Activated naive CD4-positive, alpha-beta T cell treated with Interleukin-2 at 50 U/mL for 16 hours (primary cell): Measurements from ENCODE around the gene EVA1C.
"Not testable (repeated sequence)": the region's sequence is repeated elsewhere in the genome, so short reads cannot be mapped to it uniquely, and the experiment has no call there.

Experiments
- DNase-seq: peaks from one replicate; pipeline ENCODE4 v3.0.0-alpha.2; 2020

EVA1C gene

DNA sequence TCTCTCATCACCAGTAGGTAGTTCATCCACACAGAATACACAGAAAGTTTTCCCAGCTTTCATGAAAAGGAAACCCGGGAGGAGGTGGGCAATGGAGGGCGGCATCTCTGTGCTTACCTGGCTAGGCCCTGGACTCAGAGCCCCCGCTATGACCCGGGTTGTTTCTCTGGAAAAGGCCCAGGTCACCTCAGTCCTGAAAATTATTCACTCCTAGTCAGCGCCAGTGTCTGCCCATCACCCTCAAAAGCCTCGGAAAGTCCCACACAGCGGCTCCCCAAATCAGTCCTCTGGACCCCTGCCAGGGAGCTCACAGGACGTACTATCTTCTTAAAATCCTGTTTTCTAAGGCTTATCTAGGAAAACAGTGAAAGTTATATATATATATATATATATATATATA lies 121.6 kb downstream of the EVA1C start:
- DNase-seq: no peak

DNA sequence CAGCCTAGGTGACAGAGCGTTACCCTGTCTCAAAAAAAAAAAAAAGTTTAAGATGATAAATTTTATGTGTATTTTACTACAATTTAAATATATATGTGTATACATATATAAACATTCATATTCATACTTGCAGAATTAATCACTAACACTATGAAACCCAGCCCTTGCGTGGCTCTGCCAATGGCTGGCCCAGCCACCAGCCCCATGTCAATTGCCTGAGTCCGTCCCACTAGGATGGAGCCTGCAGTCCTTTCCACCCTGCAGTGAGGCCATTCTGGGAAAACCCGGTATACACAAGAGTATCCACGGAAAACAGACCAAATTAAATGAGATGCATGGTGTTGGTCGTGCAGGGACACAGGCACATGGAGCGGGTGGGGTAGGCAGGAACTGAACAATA lies 123.1 kb downstream of the EVA1C start:
- no peak for DNase-seq

DNA sequence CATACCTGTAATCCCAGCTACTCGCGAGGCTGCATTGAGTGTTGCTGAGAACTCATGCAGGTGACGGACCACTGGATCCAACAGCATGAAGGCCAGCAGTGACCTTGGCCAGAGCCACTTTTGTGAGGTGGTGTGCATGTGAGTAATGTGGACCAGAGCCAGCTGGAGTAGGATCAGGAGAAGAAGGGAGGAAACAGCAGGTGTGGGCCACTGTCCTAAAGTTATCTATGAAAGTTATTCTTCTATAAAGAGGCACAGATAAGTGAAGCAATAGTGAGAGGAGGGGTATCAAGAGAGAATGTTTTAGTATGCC lies 125.0 kb downstream of the EVA1C start:
- DNase-seq: no peak

DNA sequence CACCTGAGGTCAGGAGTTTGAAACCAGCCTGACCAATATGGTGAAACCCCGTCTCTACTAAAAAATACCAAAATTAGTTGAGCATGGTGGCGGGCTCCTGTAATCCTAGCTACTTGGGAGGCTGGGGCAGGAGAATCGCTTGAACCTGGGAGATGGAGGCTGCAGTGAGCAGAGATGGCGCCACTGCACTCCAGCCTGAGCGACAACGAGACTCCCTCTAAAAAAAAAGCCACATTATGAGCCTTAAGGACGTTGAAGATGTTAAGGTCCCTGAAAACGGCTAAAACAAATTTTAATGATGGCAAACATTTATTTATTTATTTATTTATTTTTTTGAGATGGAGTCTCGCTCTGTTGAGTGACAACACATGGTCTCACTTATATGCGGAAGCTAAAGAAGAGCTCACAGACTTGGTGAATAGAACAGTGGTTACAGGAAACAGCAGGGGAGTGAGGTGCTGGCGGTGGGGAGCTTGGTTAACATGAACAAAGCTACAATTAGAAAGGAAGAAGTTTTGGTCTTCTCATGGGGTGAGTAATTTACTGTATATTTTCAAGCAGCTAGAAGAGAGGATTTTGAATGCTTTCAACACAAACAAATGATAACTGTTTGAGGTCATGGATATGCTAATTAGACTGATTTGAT lies 125.8 kb downstream of the EVA1C start:
- DNase-seq: peak; percentile 8

DNA sequence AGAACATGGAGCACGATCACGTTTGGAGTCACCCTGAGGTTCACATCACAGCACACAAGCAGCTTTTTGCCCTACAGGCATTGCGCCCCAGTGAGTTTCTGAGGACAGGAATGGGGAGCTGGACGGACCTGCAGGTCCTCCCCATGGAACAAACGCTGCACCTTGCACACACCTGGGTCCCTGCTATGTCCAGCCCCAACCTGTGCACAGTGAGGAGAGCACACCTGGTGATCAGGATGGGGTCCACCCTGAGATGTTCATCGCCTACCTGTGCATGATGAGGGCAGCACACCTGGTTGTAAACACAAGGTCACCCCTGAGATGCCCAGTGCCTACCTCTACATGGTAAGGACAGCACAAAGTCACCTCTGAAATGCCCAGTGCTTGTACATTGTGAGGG lies 126.9 kb downstream of the EVA1C start:
- no peak for DNase-seq

DNA sequence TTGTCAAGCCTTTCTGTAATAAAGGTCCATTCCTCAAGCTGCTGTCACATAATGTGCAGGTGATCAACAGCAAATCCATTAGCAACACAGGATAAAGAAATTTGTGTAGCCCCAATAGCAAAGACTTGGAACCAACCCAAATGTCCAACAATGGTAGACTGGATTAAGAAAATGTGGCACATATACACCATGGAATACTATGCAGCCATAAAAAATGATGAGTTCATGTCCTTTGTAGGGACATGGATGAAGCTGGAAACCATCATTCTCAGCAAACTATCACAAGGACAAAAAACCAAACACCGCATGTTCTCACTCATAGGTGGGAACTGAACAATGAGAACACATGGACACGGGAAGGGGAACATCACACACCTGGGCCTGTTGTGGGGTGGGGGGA lies 130.6 kb downstream of the EVA1C start:
- not testable (repeated sequence) for DNase-seq

DNA sequence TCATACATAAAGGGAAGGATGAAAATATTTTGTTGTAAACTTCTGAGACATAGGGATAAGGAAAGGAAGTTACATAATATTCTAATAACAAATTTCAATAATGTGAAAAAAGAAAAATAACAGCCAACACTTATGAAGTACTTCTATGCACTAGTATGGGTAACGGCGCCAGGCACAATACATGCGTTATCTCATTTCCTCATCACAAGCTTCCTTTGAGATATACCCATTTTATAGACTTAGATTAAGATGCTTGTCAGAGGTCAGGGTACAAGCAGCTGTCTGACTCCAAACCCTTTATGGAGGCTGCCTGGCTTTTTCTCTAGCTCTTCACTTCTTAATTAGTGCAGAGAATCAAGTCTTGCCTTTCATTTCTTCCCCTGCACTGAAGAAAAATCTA lies 131.5 kb downstream of the EVA1C start:
- DNase-seq: no peak

DNA sequence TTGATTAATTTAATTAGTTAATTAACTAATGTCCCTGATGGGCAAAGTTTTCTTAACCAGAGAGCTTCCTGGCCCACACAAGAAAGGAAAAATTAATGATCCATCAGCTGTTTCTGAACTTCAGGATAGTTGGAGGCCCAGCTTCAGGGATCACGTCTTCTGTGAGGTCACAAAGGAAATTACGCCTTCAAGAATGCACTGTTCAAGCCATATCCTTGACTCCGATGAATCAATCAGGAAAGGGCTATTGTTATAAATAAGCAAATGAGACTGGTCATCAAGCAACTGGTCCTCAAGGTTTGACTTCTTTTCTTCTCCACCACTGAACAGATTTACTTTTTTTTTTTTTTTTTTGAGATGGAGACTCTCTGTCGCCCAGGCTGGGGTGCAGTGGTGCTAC lies 132.2 kb downstream of the EVA1C start:
- no peak for DNase-seq

DNA sequence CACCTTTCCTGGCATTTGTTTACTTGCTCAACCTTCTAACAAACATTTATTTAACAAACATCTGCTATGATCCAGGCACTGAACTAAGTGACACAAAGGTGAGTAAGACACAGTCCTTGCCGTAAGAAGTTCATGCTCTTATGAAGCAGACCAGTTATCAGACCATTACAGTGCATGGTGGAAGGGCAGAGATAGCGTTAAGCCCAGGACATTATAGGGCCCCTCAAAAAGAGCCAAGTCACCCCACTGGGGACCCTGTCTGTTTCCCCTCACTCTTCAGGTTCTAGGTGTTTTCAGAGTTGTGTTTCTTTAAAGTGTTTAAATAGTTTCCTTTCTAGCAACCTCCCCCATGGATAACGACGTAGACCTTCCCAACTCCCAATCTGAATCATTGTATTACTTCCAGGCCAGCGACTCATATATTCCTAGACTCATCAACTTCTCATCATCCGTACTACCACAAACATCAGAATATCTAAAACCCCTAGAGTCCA lies 133.5 kb downstream of the EVA1C start:
- no peak for DNase-seq

DNA sequence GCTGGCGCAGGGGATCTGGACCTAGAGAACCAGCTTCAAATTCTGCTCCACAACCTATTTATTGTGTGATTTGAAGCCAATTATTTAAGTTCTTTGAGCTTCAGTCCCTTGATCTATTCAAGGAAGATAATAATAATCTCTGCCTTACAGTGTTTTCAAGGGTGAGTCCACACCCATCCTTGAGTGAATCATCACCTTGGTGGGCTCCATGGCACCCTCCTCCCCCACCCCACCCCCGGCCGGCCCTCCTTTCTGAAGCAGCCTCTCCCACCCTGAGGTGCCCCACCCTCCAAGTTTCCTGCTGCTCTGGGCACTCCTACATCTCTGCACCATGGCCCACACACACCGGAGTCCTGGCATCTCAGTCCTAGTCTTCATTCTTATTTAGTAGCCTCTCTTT lies 134.5 kb downstream of the EVA1C start:
- no peak for DNase-seq

DNA sequence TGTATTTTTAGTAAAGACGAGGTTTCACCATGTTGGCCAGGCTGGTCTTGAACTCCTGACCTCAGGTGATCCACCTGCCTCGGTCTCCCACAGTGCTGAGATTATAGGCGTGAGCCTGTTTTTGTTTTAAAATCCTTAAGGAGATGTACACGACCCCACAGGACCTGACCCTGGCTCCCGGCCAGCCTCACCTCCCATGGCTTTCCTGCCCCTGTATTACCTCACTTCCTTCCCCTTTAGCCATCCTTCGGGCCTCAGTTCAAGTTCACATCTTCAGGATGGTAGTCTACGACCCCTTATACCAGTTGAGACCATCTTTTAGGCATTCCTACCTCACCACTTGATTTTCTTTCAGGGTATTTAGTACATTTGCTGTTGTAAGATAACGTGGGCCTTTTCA lies 136.5 kb downstream of the EVA1C start:
- no peak for DNase-seq

DNA sequence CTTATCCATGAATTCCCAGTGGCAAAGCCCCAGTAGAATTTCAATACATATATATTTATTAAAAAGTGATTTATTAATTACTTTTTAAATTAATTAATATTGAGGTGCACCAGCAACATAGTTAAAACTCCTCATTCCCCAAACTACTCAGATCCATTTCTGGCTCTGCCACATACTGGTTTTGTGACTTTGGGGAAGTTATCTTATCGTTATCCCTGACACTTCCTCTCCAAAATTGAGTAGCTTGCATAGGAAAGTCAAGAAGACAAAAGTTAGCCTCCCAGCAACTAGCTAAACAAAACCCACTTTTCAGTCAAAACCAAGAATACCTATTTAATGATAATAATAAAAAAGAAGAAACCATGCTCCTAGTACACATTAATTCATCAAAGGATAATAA lies 136.9 kb downstream of the EVA1C start:
- DNase-seq: no peak

DNA sequence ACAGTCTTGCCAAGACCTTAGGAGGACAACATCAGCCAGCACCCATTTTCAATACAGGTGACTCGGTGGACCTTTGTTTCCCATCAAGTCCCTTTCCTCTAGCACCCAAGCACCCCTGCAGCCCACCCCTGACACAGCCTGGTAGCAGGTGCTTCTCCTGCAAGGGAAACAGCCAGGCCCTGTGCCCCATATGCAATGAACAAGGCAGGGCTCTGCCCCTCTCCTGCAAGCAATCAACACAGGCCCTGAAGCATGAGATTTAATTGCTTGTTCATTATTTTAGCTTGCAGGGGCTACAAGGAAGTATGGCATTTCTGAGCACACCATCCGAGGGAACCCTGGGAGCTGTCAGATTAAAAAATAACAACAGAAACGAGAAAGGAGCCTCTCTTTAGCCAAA lies 137.4 kb downstream of the EVA1C start:
- no peak for DNase-seq

DNA sequence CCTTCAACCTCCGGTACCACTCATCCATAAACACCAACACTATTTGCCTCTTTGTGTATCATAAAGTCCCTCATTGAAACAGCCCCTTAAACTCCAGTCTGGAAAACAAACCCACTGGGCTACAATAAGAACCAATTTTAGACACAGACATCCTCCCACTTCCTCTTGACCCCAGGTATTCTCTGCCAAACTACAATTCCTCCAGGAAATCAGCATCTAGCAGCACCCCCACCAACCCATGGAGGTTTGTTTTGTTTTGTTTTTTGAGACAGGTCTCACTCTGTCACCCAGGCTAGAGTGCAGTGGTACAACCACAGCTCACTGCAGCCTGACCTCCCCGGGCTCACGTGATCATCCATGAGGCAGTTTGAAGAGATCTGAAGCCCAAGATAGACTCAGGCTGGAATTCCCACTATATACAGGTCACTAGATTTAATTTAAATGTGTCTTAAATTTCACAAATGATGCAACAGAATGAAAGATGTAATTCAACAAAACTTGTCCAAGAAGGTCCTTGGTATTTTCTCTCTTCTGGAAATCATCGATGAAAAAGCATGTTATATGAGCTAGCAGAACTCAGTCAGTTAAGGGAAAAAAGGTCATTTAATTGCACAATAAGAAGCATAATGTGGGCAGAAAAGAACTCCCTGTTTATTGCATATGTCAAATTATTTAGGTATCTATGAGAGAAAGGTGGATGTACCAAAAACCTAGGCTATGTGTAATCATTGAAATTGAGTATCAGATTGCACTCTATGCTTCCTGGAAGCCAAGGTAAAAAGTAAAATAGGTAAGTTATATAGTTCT lies 142.5 kb downstream of the EVA1C start:
- DNase-seq: no peak

DNA sequence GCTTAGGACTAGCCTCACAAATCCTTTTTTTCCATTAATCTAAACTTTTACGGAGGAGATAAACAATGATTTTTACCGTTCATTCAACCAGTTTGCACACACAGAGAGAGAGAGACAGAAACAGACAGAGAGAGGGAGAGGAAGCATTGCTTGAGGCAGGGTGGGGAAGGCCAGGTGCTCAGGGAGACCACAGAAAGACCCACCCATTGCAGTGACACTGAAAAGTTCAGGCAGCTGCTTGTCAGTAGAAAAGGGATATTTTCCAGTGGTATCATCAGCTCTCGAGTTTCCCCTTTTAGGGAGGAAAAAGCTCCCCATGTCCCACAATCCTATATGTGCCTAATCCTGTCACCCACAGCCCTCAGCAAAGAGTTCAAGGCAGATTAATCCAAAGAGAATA lies 145.6 kb downstream of the EVA1C start:
- no peak for DNase-seq

DNA sequence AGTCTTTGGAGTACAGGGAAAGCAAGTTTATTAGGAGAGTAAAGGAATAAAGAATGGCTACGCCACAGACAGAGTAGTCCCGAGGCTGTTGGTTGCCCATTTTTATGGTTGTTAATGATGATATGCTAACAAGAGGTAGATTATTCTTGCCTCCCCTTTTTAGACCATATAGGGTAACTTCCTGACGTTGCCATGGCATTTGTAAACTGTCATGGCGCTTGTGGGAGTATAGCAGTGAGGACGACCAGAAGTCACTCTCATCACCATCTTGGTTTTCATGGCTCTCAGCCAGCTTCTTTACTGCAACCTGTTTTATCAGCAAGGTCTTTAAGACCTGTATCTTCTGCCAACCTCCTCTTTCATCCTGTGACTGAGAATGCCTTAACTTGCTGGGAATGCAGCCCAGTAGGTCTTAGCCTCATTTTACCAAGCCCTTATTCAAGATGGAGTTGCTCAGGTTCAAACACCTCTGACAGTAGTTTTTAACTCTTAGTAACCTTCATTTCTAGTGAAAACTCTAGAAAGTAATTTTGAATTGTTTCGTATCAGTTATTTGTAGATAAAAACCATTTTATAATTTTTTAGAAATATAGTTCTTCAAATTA lies 146.6 kb downstream of the EVA1C start:
- DNase-seq: no peak

DNA sequence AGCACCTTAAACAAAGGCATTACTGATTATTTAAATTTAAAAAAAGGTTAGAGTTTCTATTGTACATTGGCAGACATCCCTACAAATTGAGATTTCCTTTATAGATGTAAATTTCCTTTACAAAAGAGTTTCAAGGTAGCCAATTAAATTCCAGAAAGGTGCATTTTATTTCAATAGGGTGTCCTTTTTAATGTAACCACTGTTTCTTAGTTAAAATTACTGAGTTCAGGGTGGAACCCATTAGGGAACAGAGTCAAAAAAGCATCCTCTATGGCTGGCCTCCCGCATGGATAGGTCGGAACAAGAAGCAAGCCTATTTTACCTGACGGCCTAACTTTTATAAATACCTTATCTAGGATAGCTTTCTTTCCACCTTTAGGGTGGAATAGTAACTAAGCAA lies 148.4 kb downstream of the EVA1C start:
- DNase-seq: no peak

DNA sequence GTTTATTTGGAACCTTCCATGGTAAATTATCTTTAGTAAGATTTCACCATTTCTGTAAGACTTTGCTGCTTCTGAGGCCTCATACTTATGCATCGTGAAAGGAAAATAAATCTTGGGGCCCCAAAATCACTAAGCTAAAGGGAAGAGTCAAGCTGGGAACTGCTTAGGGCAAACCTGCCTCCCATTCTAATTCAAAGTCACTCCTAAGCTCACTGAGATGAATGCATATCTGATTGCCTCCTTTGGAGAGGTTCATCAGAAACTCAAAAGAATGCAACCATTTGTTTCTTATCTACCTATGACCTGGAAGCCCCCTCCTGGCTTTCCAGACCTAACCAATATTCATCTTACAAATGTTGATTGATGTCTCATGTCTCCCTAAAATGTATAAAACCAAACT lies 149.0 kb downstream of the EVA1C start:
- DNase-seq: not testable (repeated sequence)

DNA sequence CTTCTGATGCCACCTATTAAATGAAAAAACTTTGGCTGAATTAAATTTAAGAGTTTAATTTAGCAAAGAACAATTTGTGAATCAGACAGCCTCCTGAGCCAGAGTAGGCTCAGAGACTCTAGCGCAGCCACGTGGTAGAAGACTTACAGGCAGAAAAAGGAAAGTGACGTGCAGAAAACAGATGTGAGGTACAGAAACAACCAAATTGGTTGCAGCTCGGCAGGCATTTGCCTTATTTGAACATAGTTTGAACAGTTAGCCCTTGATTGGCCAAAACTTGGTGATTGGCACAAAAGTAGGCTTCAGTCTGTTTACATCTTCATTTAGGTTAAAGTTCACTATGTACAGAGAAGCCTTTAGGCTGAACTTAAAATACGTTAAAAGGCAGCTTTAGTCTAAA lies 149.9 kb downstream of the EVA1C start:
- no peak for DNase-seq

DNA sequence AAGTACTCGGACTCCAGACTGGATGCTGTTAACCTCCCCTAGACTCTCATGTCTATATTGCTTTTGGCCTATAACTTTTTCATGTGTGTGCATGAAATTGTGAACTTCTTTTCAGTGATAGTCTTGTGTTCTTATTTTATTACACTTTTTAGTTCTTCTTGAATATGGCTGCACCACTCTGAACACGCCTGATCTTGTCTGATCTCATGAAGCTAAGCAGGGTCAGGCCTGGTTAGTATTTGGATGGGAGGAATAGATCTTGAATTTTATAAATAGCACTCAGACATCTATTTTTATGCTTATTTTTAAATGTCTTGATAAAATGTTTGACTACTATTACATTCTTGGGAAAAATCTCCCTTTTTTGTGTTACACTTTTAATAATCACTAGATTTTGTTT lies 150.4 kb downstream of the EVA1C start:
- no peak for DNase-seq
